Measurements from ENCODE around the gene C16orf78. TPM values are rescaled to one million over a fixed set of nuclear protein-coding genes. Genes with fewer than 3 reads are reported as not detected.
A peak's percentile ranks its signal among the peaks of the same experiment; 100 is the strongest.

Gene C16orf78
- total RNA-seq, 1 experiment from 2014 or later, result not detected

DNA sequence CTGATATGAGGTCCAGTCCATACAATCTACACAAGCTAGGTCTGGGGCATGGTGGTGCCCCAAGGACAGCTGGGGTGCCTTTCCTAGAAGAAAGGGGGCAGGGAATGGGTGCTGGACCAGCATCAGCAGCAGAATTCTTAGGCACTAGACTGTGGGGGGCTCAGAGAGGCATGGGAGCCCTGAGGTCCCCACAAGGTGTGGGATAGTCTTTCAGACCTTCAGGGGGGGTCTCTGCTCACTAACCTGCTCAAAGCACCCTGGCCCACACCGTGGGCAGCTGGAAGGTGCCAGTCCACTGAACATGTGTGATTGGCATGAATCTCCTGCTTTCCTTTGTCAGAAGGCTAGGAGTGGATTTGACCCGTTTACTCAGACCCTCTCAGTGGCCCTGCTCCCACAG is 26.1 kb upstream of the C16orf78 start (continued):
- TF ChIP-seq, protein P1, sequence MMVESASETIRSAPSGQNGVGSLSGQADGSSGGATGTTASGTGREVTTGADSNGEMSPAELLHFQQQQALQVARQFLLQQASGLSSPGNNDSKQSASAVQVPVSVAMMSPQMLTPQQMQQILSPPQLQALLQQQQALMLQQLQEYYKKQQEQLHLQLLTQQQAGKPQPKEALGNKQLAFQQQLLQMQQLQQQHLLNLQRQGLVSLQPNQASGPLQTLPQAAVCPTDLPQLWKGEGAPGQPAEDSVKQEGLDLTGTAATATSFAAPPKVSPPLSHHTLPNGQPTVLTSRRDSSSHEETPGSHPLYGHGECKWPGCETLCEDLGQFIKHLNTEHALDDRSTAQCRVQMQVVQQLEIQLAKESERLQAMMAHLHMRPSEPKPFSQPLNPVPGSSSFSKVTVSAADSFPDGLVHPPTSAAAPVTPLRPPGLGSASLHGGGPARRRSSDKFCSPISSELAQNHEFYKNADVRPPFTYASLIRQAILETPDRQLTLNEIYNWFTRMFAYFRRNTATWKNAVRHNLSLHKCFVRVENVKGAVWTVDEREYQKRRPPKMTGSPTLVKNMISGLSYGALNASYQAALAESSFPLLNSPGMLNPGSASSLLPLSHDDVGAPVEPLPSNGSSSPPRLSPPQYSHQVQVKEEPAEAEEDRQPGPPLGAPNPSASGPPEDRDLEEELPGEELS (CRISPR knock-in tag; IDR thresholded peaks at IDR 0.05), result no peak
- TF ChIP-seq, protein P2, sequence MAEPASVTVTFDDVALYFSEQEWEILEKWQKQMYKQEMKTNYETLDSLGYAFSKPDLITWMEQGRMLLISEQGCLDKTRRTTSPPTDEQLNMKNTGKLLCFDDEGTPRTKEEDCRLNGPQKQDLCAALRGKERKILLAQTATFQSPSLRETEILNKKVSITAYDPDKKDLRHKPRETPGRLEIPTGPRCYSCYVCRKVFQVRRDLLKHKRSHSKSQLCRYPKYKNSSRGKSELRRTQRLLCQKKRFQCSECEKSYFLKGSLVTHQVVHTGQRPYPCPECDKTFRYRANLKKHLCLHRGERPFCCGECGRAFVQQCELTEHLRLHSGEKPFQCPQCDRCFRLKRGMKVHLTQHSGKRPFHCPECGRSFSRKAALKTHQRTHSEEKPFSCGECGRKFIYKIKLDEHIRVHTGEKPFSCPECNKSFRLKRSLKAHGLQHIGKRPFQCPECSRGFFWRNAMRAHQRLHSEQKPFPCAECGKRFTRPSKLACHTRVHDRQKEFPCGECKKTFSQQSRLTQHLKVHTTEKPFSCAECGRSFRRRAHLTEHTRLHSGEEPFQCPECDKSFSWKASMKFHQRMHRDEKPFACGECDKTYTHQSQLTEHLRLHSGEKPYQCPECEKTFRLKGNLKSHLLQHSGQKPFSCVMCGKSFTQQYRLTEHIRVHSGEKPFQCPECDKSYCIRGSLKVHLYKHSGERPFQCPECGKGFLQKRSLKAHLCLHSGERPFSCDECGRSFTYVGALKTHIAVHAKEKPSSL (CRISPR knock-in tag; conservative IDR thresholded peaks at IDR 0.05), result no peak

DNA sequence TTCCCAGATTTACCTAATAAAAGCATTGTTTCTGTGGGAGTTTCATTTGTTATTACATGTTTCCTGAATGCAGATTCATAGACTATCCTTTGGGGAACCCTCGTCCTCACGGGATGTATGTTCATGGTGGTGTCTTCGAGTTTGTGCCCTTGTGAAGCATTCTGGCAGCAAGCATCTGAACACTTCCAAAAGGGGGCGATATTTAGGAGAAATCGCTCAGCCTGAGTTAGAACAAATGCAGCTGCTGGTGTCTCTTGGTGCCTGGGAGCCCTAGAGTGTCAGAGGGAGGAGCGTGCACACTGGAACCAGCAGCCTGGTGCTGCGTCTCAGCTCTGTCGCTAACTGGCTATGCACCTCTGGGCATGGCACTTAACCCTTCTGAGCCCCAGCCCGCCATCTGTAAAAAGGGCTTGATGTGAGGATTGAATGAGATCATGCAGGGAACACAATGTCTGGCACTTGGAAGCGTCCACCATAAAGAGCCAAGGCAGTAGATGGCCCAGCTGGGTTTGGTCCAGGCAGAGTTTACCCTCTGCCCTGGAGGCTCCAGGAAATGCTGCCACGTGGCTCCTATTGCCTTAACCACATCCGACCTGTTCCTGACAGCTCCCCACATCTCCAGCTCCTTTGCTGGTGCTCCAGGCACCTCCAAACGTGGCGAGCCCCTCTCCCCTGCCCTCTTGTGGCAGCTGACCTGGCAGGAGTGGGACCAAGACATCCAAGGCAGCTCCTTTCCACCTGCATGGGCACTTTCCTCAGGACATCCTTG is 25.0 kb upstream of the C16orf78 start:
- Mint-ChIP-seq H3K9me3 (no peaks in the 10 kb centered on the region), H3K27me3 (ENCODE audit: low read depth) (peaks cover 9% of the 10 kb centered on the region), H3K4me1 (peaks cover 24% of the 10 kb centered on the region), H3K27ac (no peak overlapping the region), H3K36me3 (no peaks in the 10 kb centered on the region), H3K4me3 (no peak overlapping the region)
- DNase-seq (ENCODE audit: low spot score) (peak; percentile 42), ATAC-seq (peak; percentile 14; the same call in 1 of the 2 replicates)
- ChIA-PET POLR2A (no interaction called here), CTCF (interaction anchor here (0.6 to 3.0 kb wide), 80 partner anchors 8 to 983 kb away, joined by 3 to 39 read pairs (median 5); no protein-coding TSS in a partner anchor)
- TF ChIP-seq ZNF263 (CRISPR knock-in tag; IDR thresholded peaks at IDR 0.05; ENCODE audit: low read depth) (peak; percentile 23; the same call in 1 of the 2 replicates), FOXP1 (CRISPR knock-in tag; IDR thresholded peaks at IDR 0.05; ENCODE audit: borderline replicate concordance) (no peak)

DNA sequence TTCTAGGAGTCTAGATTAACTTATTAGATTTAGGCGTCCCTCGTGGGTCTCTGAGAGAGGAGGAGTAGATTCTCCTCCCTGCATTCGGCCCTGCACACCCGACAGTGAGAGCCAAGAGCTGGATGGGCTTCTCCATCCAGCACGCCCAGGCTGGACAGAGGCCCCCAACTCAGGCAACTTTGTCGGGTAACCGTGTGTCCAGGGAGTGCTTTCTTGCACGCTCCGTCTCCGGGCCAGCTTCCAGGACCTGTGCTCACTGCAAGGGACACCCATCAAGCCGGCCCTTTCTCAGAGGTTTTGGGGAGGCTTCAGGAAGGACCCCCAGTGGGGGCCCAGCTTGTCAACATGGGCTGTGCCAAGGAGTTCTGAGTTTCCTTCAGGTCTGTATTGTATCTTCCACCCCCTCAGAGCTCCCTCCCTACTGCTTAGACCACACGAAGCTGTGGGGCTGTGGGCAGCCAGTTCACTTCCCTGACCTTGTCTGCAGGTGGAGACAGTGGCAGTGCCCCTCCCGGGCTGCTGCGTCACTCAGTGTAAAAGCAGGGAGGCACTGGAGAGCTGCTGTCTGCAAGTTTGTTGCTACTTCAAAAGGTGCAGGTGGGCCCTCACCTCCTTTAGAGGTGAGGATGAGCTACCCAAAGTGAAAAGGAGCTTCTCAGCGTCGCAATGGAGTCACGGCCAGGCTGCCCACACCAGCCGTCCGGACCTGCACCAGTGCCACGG is 24.0 kb upstream of the C16orf78 start:
- DNase-seq (ENCODE audit: low spot score), result no peak
- H3K4me3 Mint-ChIP-seq, result no peak overlapping the region
- no peak overlapping the region for H3K27ac Mint-ChIP-seq
- ChIA-PET POLR2A (no interaction called here), CTCF (interaction anchor here (0.6 to 3.0 kb wide), 64 partner anchors 9 to 984 kb away, joined by 3 to 39 read pairs (median 5); partner anchors contain the start of gene C16orf78)
- no peak for ATAC-seq
- peaks cover 6% of the 10 kb centered on the region for H3K27me3 Mint-ChIP-seq (ENCODE audit: low read depth)
- no peaks in the 10 kb centered on the region for H3K36me3 Mint-ChIP-seq
- H3K4me1 Mint-ChIP-seq, result peaks cover 24% of the 10 kb centered on the region
- H3K9me3 Mint-ChIP-seq, result no peaks in the 10 kb centered on the region
- TF ChIP-seq ZNF219 (CRISPR knock-in tag; IDR thresholded peaks at IDR 0.05; ENCODE audit: borderline replicate concordance), result no peak
- no peak for TF ChIP-seq SP1 (CRISPR knock-in tag; conservative IDR thresholded peaks at IDR 0.05)
- no peak for TF ChIP-seq NR2C2 (CRISPR knock-in tag; IDR thresholded peaks at IDR 0.05)
- no peak for TF ChIP-seq NFYB (CRISPR knock-in tag; conservative IDR thresholded peaks at IDR 0.05; ENCODE audit: low read depth)
- TF ChIP-seq ZNF121 (CRISPR knock-in tag; IDR thresholded peaks at IDR 0.05), result no peak
- TF ChIP-seq, protein P3, sequence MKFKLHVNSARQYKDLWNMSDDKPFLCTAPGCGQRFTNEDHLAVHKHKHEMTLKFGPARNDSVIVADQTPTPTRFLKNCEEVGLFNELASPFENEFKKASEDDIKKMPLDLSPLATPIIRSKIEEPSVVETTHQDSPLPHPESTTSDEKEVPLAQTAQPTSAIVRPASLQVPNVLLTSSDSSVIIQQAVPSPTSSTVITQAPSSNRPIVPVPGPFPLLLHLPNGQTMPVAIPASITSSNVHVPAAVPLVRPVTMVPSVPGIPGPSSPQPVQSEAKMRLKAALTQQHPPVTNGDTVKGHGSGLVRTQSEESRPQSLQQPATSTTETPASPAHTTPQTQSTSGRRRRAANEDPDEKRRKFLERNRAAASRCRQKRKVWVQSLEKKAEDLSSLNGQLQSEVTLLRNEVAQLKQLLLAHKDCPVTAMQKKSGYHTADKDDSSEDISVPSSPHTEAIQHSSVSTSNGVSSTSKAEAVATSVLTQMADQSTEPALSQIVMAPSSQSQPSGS (CRISPR knock-in tag; IDR thresholded peaks at IDR 0.05; ENCODE audit: borderline replicate concordance, low read depth), result no peak
- TF ChIP-seq NR3C1 (CRISPR knock-in tag; conservative IDR thresholded peaks at IDR 0.05; ENCODE audit: low read depth), result no peak
- TF ChIP-seq, protein P4, sequence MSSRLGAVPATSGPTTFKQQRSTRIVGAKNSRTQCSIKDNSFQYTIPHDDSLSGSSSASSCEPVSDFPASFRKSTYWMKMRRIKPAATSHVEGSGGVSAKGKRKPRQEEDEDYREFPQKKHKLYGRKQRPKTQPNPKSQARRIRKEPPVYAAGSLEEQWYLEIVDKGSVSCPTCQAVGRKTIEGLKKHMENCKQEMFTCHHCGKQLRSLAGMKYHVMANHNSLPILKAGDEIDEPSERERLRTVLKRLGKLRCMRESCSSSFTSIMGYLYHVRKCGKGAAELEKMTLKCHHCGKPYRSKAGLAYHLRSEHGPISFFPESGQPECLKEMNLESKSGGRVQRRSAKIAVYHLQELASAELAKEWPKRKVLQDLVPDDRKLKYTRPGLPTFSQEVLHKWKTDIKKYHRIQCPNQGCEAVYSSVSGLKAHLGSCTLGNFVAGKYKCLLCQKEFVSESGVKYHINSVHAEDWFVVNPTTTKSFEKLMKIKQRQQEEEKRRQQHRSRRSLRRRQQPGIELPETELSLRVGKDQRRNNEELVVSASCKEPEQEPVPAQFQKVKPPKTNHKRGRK (CRISPR knock-in tag; IDR thresholded peaks at IDR 0.05; ENCODE audit: borderline replicate concordance), result no peak
- TF ChIP-seq ETV6 (CRISPR knock-in tag; IDR thresholded peaks at IDR 0.05), result no peak
- TF ChIP-seq, protein P5, sequence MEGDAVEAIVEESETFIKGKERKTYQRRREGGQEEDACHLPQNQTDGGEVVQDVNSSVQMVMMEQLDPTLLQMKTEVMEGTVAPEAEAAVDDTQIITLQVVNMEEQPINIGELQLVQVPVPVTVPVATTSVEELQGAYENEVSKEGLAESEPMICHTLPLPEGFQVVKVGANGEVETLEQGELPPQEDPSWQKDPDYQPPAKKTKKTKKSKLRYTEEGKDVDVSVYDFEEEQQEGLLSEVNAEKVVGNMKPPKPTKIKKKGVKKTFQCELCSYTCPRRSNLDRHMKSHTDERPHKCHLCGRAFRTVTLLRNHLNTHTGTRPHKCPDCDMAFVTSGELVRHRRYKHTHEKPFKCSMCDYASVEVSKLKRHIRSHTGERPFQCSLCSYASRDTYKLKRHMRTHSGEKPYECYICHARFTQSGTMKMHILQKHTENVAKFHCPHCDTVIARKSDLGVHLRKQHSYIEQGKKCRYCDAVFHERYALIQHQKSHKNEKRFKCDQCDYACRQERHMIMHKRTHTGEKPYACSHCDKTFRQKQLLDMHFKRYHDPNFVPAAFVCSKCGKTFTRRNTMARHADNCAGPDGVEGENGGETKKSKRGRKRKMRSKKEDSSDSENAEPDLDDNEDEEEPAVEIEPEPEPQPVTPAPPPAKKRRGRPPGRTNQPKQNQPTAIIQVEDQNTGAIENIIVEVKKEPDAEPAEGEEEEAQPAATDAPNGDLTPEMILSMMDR (IDR thresholded peaks at IDR 0.05), result no peak
- TF ChIP-seq, protein P6, sequence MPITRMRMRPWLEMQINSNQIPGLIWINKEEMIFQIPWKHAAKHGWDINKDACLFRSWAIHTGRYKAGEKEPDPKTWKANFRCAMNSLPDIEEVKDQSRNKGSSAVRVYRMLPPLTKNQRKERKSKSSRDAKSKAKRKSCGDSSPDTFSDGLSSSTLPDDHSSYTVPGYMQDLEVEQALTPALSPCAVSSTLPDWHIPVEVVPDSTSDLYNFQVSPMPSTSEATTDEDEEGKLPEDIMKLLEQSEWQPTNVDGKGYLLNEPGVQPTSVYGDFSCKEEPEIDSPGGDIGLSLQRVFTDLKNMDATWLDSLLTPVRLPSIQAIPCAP (CRISPR knock-in tag; IDR thresholded peaks at IDR 0.05), result no peak
- TF ChIP-seq FOXP1 (CRISPR knock-in tag; IDR thresholded peaks at IDR 0.05; ENCODE audit: borderline replicate concordance), result no peak
- no peak for TF ChIP-seq HMGA2 (CRISPR knock-in tag; IDR thresholded peaks at IDR 0.05)
- TF ChIP-seq, protein P7, sequence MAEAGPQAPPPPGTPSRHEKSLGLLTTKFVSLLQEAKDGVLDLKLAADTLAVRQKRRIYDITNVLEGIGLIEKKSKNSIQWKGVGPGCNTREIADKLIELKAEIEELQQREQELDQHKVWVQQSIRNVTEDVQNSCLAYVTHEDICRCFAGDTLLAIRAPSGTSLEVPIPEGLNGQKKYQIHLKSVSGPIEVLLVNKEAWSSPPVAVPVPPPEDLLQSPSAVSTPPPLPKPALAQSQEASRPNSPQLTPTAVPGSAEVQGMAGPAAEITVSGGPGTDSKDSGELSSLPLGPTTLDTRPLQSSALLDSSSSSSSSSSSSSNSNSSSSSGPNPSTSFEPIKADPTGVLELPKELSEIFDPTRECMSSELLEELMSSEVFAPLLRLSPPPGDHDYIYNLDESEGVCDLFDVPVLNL (CRISPR knock-in tag; IDR thresholded peaks at IDR 0.05; ENCODE audit: borderline replicate concordance, low read depth), result no peak
- no peak for TF ChIP-seq IRF2 (CRISPR knock-in tag; IDR thresholded peaks at IDR 0.05; ENCODE audit: borderline replicate concordance, low read depth)
- no peak for TF ChIP-seq CBFB (CRISPR knock-in tag; IDR thresholded peaks at IDR 0.05; ENCODE audit: low read depth)

All from WTC11 (cell line).